AG04449 (cell line): ENCODE data around the gene OR13J1.

Experiments used
- CTCF ChIA-PET: fragments of 350-600 bp; formaldehyde crosslinking; extraction: SDS; loops from one replicate; lab custom pipeline; 2021; ENCODE audit warnings: antibody characterized with exemption; lab: Yijun Ruan, JAX
- POLR2A ChIA-PET: fragments of 400-600, 350-600 bp; formaldehyde crosslinking; extraction: SDS; loops from one replicate; lab custom pipeline; 2020; ENCODE audit warnings: antibody characterized with exemption, inconsistent platforms; lab: Yijun Ruan, JAX
- DNase-seq: peaks from one replicate; pipeline ENCODE4 v3.0.0-alpha.2; 2010; ENCODE audit warnings: low read depth, low spot score
- H3K4me3 ChIP-seq: 2 replicates; pipeline ENCODE4 v1.5.1; 2011; ENCODE audit warnings: low read depth, mild to moderate bottlenecking, control low read depth, low read length
- CTCF ChIP-seq: IDR thresholded peaks from one replicate; pipeline ENCODE4 v1.5.1; 2011; ENCODE audit warnings: mild to moderate bottlenecking, moderate library complexity, low read length, control low read depth, inconsistent platforms; ENCODE audit not compliant: insufficient read depth; ENCODE audit errors: missing control alignments

OR13J1 gene

GRCh38 chr9:35863583-35863982 is 6.6 kb downstream of the OR13J1 start:
- no peak for TF ChIP-seq CTCF
- no peak overlapping the region for H3K4me3 ChIP-seq
- POLR2A ChIA-PET = interaction anchor here (0.6 kb wide), 1 partner anchor 22 kb away, joined by 3 read pairs; no protein-coding TSS in a partner anchor
- DNase-seq = no peak
- CTCF ChIA-PET = interaction anchor here (0.8 to 5.0 kb wide), 4 partner anchors 19 to 82 kb away, joined by 3 to 25 read pairs (median 4); no protein-coding TSS in a partner anchor

GRCh38 chr9:35862328-35862727 is 7.9 kb downstream of the OR13J1 start:
- POLR2A ChIA-PET = no interaction called here
- CTCF ChIA-PET = interaction anchor here (5.0 kb wide), 1 partner anchor 20 kb away, joined by 25 read pairs; no protein-coding TSS in a partner anchor
- DNase-seq = no peak
- TF ChIP-seq CTCF = no peak
- H3K4me3 ChIP-seq = no peak overlapping the region

GRCh38 chr9:35861161-35861897 is 8.9 kb downstream of the OR13J1 start:
- POLR2A ChIA-PET = interaction anchor here (1.0 kb wide), 1 partner anchor 13 kb away, joined by 5 read pairs; no protein-coding TSS in a partner anchor
- DNase-seq = no peak
- CTCF ChIA-PET = interaction anchor here (5.0 kb wide), 1 partner anchor 21 kb away, joined by 25 read pairs; no protein-coding TSS in a partner anchor
- TF ChIP-seq CTCF = no peak
- H3K4me3 ChIP-seq = no peak overlapping the region

GRCh38 chr9:35859990-35860339 is 10.2 kb downstream of the OR13J1 start:
- no peak overlapping the region for H3K4me3 ChIP-seq
- DNase-seq = no peak
- no peak for TF ChIP-seq CTCF
- CTCF ChIA-PET = interaction anchor here (2.2 kb wide), 1 partner anchor 22 kb away, joined by 16 read pairs; no protein-coding TSS in a partner anchor
- POLR2A ChIA-PET = no interaction called here

GRCh38 chr9:35859310-35859989 is 10.8 kb downstream of the OR13J1 start:
- POLR2A ChIA-PET = no interaction called here
- CTCF ChIA-PET = interaction anchor here (2.2 kb wide), 1 partner anchor 22 kb away, joined by 16 read pairs; no protein-coding TSS in a partner anchor
- no peak for DNase-seq

More at GRCh38 chr9:35859310-35859989, 10.8 kb downstream of the OR13J1 start:
- no peak overlapping the region for H3K4me3 ChIP-seq
- no peak for TF ChIP-seq CTCF
